Thyroid gland (tissue), 4 donors: ENCODE data around the gene UTS2B.

Experiments
- CTCF ChIP-seq, 6 experiments: fragments of 200-600 bp in 3 of 6; fragments of 450-650 bp in 3 of 6; sonication (generic) in 3 of 6; IDR thresholded peaks; one replicate each; pipeline ENCODE4 v1.5.1; 2016 to 2019; ENCODE audit warnings: antibody characterized with exemption in 6 of 6, mild to moderate bottlenecking in 2 of 6, inconsistent platforms in 1 of 6, moderate library complexity in 1 of 6
- POLR2A ChIP-seq, 2 donors: fragments of 450-650 bp; IDR thresholded peaks; one replicate each; pipeline ENCODE4 v1.6.1; 2017; ENCODE audit warnings: antibody characterized with exemption in 2 of 2, mild to moderate bottlenecking in 2 of 2, moderate library complexity in 1 of 2

- no peak for TF ChIP-seq CTCF (IDR thresholded peaks at IDR 0.05)
- TF ChIP-seq POLR2A (IDR thresholded peaks at IDR 0.05), result no peak
Measured at GRCh38 chr3:191363221-191363620, 32.9 kb upstream of the UTS2B start.
